Sigmoid colon (tissue), 7 donors: ENCODE results near the gene SLC17A2. TPM values are rescaled to one million over a fixed set of nuclear protein-coding genes. Genes with fewer than 3 reads are reported as not detected.

Experiments used
- DNase-seq: peaks from one replicate; pipeline ENCODE4 v3.0.0-alpha.2; 2019
- H3K27ac ChIP-seq, 4 donors: fragments of 200-600 bp; sonication (generic); one replicate each; pipeline ENCODE4 v1.5.1; 2016 to 2019; ENCODE audit warnings: mild to moderate bottlenecking in 1 of 4
- H3K27me3 ChIP-seq, 3 donors: fragments of 200-600 bp; sonication (generic); one replicate each; pipeline ENCODE4 v1.5.1; 2019; ENCODE audit warnings: mild to moderate bottlenecking in 1 of 3
- H3K36me3 ChIP-seq, 4 donors: fragments of 200-600 bp; sonication (generic); one replicate each; pipeline ENCODE4 v1.5.1; 2016 to 2019
- H3K4me1 ChIP-seq, 4 donors: fragments of 200-600 bp; sonication (generic); one replicate each; pipeline ENCODE4 v1.5.1; 2017 to 2019
- H3K4me3 ChIP-seq, 4 donors: fragments of 200-600 bp; sonication (generic); one replicate each; pipeline ENCODE4 v1.5.1; 2017 to 2019; ENCODE audit warnings: mild to moderate bottlenecking in 2 of 4, moderate library complexity in 1 of 4
- H3K9me3 ChIP-seq, 4 donors: fragments of 200-600 bp in 3 of 4; sonication (generic) in 3 of 4; one replicate each; pipeline versions ENCODE4 v1.5.1 to v1.6.1; 2013 to 2019
- EP300 ChIP-seq, 4 donors: sonication (generic); formaldehyde crosslinking; IDR thresholded peaks; one replicate each; pipeline ENCODE4 v1.6.1; 2017; ENCODE audit warnings: antibody characterized with exemption in 4 of 4
- POLR2A ChIP-seq, 2 donors: fragments of 450-650 bp; IDR thresholded peaks; one replicate each; pipeline ENCODE4 v1.6.1; 2016; ENCODE audit warnings: antibody characterized with exemption in 2 of 2, mild to moderate bottlenecking in 2 of 2, moderate library complexity in 2 of 2
- POLR2AphosphoS5 ChIP-seq, 4 donors: sonication (generic); formaldehyde crosslinking; IDR thresholded peaks; one replicate each; pipeline ENCODE4 v1.6.1; 2017; ENCODE audit warnings: antibody characterized with exemption in 4 of 4
- WGBS, 2 donors: extraction: QIAGEN DNeasy Blood & Tissue Kit; methylation state at CpG; one replicate each; pipeline ENCODE4 v1.1.7; 2013; 5-methylcytosine and 5-hydroxymethylcytosine counted together
- intact Hi-C: fragments of 100-400 bp; cut with DNase I; formaldehyde crosslinking; loops from one replicate; pipeline ENCODE4 v1.15.1; 2023
- polyA plus RNA-seq, 3 donors: library from polyadenylated mRNA; stranded (reverse); fragments of 200-250 nt; gene quantifications; one replicate each; pipeline ENCODE4 v1.2.3, GENCODE V29; 2013
- total RNA-seq, 4 donors: library from RNA; depleted of rRNA; stranded (reverse); fragments of >200 nt; gene quantifications; one replicate each; pipeline ENCODE4 v1.1.0, GENCODE V29; 2016
- TF ChIP-seq, protein P1 (sequence below), 4 experiments: fragments of 450-650 bp in 3 of 4; fragments of 200-600 bp in 1 of 4; IDR thresholded peaks; one replicate each; pipeline ENCODE4 v1.5.1; 2016 to 2019; ENCODE audit warnings: antibody characterized with exemption in 4 of 4, mild to moderate bottlenecking in 3 of 4, moderate library complexity in 2 of 4
- donor health status: healthy with polysubstance abuse.
- donor health status: Bipolar disorder and iron deficiency.
- donor health status: healthy.

Gene SLC17A2
- total and polyA plus RNA-seq, 7 donors: not detected

DNA sequence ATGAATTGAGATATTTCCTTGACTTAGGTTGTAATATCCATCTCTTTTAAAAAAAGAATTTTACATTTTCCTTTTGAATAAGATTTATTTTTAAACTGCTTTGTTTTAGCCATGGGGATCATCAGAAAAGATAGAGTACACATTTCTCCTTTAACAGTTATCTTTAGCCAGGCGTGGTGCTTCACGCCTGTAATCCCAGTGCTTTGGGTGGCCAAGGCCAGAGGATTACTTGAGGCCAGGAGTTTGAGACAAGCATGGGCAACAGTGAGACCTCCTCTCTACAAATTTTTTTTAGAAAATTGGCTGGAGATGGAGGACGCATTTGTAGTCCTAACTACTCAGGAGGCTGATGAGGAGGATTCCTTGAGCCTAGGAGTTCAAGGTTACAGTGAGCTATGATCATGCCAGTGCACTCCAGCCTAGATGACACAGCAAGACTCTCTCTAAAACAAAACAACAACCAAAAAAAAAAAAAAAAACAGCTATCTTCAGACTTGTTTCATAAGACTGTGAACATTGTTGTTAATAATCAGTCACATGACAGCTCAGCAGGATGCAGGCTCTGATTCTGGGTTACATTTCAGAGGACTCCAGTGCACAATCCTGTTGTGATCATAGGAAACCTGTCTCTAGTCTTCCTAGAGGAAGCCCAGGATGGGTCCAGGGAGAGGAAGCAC lies 54.4 kb downstream of the SLC17A2 start:
- TF ChIP-seq EP300 (IDR thresholded peaks at IDR 0.05): no peak
- TF ChIP-seq POLR2A (IDR thresholded peaks at IDR 0.05): no peak
- TF ChIP-seq POLR2AphosphoS5 (IDR thresholded peaks at IDR 0.05): no peak
- TF ChIP-seq, protein P1, sequence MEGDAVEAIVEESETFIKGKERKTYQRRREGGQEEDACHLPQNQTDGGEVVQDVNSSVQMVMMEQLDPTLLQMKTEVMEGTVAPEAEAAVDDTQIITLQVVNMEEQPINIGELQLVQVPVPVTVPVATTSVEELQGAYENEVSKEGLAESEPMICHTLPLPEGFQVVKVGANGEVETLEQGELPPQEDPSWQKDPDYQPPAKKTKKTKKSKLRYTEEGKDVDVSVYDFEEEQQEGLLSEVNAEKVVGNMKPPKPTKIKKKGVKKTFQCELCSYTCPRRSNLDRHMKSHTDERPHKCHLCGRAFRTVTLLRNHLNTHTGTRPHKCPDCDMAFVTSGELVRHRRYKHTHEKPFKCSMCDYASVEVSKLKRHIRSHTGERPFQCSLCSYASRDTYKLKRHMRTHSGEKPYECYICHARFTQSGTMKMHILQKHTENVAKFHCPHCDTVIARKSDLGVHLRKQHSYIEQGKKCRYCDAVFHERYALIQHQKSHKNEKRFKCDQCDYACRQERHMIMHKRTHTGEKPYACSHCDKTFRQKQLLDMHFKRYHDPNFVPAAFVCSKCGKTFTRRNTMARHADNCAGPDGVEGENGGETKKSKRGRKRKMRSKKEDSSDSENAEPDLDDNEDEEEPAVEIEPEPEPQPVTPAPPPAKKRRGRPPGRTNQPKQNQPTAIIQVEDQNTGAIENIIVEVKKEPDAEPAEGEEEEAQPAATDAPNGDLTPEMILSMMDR (IDR thresholded peaks at IDR 0.05): no peak
- Histone ChIP-seq H3K9me3 (no peaks in the 10 kb centered on the region), H3K27ac (no peak overlapping the region), H3K4me1 (no peaks in the 10 kb centered on the region), H3K27me3 (no peaks in the 10 kb centered on the region), H3K36me3 (no peaks in the 10 kb centered on the region), H3K4me3 (no peak overlapping the region)
- no peak for DNase-seq
- WGBS, 2 donors: 90 to 92% methylated on average over 3 of the region's 3 CpGs
- intact Hi-C loops: no loop called here

DNA sequence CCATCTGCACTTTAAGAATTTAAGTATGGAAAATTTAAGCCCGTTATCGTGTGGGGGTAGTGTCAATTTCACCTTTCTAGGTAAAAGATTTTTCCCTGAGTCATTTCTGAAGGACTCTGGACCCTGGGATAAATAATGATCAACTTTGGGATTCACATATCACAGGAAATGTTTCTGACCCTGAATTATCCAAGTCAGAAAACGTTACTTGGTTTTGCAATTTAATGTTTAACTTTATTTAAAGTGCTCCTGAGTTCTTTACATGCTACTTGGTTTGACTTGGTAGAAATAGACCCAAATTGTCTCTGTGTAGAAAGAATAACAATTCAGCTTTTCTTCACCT lies 55.0 kb downstream of the SLC17A2 start:
- TF ChIP-seq POLR2A (IDR thresholded peaks at IDR 0.05): no peak
- no peak for TF ChIP-seq POLR2AphosphoS5 (IDR thresholded peaks at IDR 0.05)
- TF ChIP-seq, protein P1 (IDR thresholded peaks at IDR 0.05): no peak
- TF ChIP-seq EP300 (IDR thresholded peaks at IDR 0.05): no peak
- DNase-seq: no peak
- no peak overlapping the region for H3K27ac ChIP-seq
- no peaks in the 10 kb centered on the region for H3K9me3 ChIP-seq
- intact Hi-C loops: no loop called here
- 42 to 77% methylated on average over 3 of the region's 3 CpGs for WGBS, 2 donors
- no peaks in the 10 kb centered on the region for H3K4me1 ChIP-seq
- no peak overlapping the region for H3K4me3 ChIP-seq
- H3K27me3 ChIP-seq: no peaks in the 10 kb centered on the region
- no peaks in the 10 kb centered on the region for H3K36me3 ChIP-seq

DNA sequence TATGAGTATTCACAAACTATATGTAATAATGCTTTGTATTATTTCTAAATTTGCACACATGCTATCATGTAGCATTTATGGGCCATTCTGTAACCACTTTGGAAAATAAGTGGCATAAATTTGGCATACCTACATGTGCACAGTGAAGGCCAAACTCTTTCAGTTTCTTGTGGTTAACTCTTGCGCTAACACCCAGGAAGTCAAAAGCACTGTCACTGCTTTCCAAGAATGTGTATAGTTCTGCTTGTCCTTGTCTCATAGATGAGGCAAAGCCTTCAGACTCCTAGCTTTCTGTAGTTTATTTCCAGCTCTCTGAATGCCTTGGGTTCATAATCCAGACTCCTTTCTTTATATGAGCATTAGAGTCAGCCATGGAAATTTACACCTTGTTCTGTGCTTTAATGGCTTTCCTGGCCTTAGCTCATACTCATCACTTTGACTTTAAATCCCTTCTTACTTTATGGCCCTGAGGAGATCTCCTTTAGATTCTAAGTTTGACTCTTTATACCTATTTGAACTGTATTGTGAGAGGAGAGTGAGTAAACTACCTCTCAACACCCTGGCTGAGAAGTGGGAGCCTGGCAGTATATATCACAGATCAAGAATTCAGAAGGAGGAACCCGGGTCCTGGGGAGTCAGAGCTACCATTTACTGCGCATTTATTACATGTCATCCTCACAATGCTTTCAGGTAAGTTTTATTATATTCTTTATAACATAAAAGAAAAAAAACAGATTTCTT lies 55.5 kb downstream of the SLC17A2 start:
- Histone ChIP-seq H3K27me3 (no peaks in the 10 kb centered on the region), H3K36me3 (no peaks in the 10 kb centered on the region), H3K27ac (no peak overlapping the region), H3K4me1 (no peaks in the 10 kb centered on the region), H3K9me3 (no peaks in the 10 kb centered on the region), H3K4me3 (no peak overlapping the region)
- TF ChIP-seq, protein P1 (IDR thresholded peaks at IDR 0.05): no peak
- TF ChIP-seq POLR2A (IDR thresholded peaks at IDR 0.05) (no peak), POLR2AphosphoS5 (IDR thresholded peaks at IDR 0.05) (no peak), EP300 (IDR thresholded peaks at IDR 0.05) (no peak)
- DNase-seq: no peak
- WGBS, 2 donors: 69 to 80% methylated on average over 3 of the region's 3 CpGs
- intact Hi-C loops: no loop called here

DNA sequence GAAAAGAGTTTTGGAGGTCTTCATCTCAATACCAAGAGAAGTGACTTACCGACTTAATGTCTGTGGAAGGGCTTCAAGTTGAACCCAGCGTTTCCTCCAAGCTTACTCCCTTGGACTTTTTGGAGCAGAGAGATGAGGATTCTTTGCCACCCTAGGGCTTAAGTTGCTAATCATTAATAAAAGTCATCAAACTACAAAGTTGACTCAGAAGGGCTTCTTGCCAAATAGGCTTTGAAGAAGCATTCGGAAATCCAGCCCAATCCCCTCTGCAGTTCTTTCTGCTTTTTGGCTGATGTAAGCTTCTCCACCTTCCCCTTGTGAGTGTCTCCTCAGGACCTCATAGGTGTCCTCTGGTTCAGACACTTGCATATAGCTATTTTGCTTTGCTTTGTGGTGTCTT lies 56.4 kb downstream of the SLC17A2 start, which contains the start of gene SLC17A3:
TSS of gene SLC17A3 (minus strand) at position 126 of the 400 bp plus-strand sequence. CDS start 5,856 bp downstream, outside the sequence.
- Histone ChIP-seq H3K4me3 (no peak within 1 kb of the TSS), H3K27me3 (no peaks in the 10 kb centered on the region), H3K27ac (no peak within 1 kb of the TSS), H3K4me1 (no peaks in the 10 kb centered on the region), H3K9me3 (no peaks in the 10 kb centered on the region), H3K36me3 (no peaks in the 10 kb centered on the region)
- DNase-seq: no peak
- intact Hi-C loops: no loop called here
- TF ChIP-seq POLR2A (IDR thresholded peaks at IDR 0.05): no peak
- no peak for TF ChIP-seq EP300 (IDR thresholded peaks at IDR 0.05)
- TF ChIP-seq, protein P1 (IDR thresholded peaks at IDR 0.05): no peak
- TF ChIP-seq POLR2AphosphoS5 (IDR thresholded peaks at IDR 0.05): no peak
- 96 to 97% methylated on average over 3 of the region's 3 CpGs for WGBS, 2 donors
